GM19372 (cell line): ENCODE results near the gene WWTR1.

Experiments used
- ATAC-seq: cut with Tn5 transposase; IDR thresholded peaks from one replicate; pipeline ENCODE4 v1.9.1; 2021; ENCODE audit warnings: mild to moderate bottlenecking, low read depth, moderate library complexity; ENCODE audit not compliant: unreplicated experiment

WWTR1 gene

GRCh38 chr3:149541091-149541491, 116.7 kb downstream of the WWTR1 start:
- ATAC-seq = no peak

DNA sequence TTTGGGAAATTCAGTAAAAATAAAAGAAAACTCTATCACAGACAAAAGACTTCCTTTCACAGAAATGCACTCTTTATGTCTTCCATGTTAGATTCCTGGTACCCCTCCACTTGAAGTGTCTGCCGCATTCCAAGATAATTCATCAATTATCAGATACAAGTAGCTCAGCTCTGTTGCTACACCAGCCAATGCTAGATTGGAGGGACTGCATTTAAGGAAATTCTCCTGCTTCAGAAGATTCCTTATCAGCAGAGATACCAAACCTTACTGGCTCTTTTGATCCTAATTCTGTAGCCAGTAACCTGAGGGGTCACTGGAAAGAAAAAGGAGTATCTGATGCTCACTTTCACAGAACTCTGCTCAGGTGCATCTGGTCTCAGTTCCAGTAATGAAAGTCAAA, 119.5 kb downstream of the WWTR1 start:
- ATAC-seq = no peak

- no peak for ATAC-seq
Observed at GRCh38 chr3:149536429-149536828, 121.4 kb downstream of the WWTR1 start.

GRCh38 chr3:149535333-149535685, 122.5 kb downstream of the WWTR1 start:
- no peak for ATAC-seq

DNA sequence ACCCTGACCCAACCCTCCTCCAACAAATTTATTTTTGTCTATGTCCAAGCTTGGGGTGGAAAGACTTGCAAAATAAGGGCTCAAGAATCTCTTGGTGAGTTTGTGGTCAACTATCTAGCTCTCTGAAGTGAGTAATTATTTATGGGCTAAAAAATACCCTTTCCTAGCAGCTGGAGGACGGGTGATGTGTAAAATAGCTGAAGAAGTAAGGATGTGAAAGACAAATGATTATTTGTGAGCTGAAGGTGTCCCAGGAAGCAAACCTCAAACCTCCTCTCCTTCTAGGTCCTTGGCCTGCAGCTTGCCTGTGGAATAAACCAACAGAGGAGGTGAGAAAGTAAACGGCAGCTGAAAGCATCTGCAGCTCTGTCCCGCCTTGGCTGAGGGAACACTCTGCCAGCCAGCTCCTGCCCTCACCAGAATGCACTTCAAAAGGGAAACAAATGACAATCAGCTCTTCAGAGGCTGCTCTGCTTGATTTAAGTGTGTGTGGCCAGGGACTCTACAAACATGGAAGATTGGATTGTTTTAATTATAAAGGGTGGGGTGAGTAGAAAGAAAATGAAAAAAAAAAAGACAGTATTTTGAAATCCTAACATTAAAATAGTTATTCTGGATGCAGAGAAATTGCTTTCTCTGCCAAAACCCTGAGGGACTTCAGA, 123.0 kb downstream of the WWTR1 start:
- no peak for ATAC-seq

DNA sequence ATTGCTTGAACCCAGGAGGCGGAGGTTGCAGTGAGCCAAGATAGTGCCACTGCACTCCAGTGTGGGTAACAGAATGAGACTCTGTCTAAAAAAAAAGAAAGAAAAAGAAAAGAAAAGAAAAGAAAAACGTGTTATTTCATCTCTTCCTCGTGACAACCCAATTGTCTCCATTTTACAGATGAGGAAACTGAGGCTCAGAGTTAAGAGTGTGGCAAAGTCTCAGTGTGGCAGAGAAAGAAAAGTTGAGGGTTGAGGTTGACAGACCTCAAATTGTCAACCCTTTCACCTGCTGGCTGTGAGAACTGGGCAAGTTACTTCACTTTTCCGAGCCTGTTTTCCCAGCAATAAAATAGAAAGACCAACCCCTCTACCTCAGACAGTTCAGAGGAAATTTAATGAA, 123.7 kb downstream of the WWTR1 start:
- no peak for ATAC-seq

DNA sequence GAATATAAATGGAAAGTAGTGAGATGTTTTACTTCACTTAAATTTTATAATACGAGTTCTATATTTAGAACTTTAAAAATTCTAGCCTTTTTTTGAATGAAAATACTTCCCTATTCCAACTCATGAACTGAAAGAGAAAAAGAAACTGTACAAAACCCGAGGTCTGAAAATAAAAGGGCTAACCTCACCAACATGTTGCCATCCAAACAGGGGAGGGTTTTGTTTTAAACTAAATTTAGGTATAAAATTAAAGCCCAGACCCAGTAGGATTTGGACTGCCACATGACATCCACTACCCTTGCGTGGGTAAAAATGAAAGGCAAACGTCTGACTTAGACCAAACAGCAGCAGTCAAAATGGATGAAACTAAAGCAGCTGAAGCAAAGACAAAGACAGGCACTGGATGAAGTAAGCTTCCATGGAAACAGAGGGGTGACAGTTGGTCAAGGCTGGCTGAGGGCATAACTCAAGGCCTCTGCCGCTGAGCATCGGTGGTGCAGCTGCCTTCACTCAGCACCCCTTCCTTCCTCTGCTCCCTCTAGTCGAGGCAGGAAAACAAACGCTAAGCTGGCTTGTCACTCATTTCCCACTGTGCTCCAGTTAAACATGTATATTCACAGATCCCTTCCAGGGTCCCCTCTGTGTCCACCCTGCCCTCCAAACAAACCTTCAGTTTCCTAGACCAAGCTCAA, 125.2 kb downstream of the WWTR1 start:
- ATAC-seq = no peak

DNA sequence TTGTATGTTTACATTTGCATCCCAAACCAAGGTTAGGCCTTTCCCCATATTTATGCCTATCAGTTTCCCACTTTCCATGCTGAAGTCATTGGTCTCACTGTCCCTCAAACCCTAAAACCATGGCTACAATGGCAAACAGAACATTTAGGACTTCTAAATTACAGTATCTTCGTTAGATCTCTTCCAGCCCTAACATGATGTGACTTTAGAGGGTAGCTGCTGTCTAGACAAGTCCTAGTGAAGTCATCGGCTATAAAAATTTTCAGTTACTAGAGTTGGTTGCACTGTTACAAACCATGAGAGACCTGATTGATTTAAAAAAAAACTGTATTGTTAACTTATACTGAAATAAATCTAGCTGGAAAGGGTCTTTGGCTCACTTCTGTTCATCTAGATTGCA, 128.7 kb downstream of the WWTR1 start:
- ATAC-seq = no peak

GRCh38 chr3:149528340-149528650, 129.5 kb downstream of the WWTR1 start:
- no peak for ATAC-seq

GRCh38 chr3:149527531-149528339, 130.1 kb downstream of the WWTR1 start:
- no peak for ATAC-seq

DNA sequence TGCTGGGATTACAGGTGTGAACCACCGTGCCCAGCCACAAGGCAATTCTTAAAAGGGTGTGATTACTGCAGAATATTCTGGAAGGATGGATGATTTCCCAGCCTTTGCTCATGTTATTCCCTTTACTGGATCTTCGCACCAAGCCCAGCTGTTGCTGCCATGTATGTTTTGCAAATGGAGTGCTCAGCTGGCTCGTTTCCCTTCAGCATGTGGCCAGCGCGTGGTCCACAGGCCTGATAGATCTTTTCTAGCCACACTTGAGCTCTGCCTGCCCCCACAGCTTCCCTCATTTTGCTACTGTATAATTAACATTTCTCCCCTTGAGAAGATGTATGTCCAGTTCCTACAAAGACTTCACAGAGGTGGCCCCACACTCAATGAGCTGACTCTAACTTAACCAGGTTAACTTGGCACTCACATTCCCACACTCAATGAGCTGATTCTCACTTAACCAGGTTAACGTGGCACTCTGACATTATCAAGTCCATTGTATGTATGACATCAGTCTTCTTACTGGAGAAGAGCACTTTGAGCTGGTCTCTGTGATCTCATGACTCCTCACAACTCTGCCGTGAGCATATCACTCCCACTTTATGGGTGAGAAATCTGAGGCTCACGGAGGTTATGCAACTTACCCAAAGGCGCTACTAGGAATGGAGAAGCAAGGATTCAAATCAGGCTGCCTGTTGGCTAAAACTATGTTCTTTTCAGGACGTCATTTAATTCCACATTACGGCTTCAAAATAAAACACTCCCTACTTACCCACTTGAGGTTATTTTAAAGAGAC, 134.1 kb downstream of the WWTR1 start:
- ATAC-seq = no peak

DNA sequence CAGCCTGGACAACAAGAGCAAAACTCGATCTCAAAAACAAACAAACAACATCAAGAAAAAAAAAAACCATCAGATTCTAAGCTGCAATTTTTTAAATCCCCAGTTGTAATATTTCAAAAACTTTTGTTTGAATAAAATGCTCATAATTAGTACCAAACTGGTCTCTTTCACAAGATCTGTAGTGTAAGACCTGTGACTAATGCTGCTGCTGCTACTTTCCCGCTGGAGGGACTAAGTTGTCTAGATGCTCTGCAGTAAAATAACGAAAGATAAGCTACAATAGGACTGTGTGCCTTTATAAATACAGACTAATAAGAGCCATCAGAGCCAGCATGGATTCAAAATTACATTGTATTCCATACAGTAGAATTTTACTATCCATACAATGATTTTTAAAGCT, 137.9 kb downstream of the WWTR1 start:
- ATAC-seq = no peak

GRCh38 chr3:149516920-149517319, 140.9 kb downstream of the WWTR1 start:
- ATAC-seq = no peak

- no peak for ATAC-seq
Observed at GRCh38 chr3:149515249-149515648, 142.6 kb downstream of the WWTR1 start.

GRCh38 chr3:149514471-149514870, 143.4 kb downstream of the WWTR1 start:
- no peak for ATAC-seq

DNA sequence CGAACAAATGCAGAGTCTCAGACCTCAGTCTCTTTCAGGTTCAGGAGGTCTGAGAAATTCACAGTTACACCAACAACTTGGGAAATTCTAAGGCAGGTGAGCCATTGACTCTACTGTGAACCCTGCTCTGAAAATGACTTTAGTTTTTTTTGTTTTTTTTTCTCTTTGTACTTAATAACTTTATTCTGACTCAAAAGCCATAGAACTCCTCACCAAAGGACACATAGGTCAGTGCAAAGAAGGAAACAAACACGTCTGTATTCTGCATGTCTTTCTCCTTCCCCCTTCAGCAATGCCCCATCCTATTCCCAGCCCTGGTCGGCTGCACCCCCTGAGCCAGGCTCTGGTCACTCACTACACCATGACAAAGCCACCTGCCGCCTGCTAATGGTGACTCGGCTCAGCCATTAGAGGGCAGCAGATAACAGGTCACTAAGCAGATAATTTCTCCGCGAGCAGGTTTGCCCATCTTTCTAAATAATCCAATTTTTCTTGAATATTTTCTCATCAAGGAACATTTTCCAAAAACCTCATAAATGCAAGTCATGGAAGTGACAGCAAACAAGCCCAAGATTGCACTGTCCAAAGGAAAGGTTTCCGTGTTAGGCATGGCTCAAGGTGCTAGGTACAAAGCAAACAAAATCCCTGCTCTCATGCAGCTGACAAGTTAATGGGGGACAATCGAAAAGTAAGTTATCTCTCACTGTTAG, 145.6 kb downstream of the WWTR1 start:
- no peak for ATAC-seq

GRCh38 chr3:149511040-149511626, 146.7 kb downstream of the WWTR1 start:
- ATAC-seq = no peak

DNA sequence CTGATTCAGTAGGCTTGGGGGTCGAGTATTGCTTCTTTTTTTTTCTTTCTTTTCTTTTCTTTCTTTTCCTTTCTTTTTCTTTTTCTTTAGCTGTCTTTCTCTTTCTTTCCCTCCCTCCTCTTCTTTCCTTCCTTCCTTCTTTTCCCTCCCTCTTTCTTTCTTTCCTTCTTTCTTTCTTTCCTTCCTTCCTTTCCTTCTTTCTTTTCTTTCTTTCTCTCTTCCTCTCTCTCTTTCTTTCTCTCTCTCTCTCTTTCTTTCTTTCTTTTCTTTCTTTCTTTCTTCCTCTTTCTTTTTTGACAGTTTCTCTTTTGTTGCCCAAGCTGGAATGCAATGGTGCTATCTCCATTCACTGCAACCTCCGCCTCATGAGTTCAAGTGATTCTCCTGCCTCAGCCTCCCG, 147.3 kb downstream of the WWTR1 start:
- no peak for ATAC-seq

DNA sequence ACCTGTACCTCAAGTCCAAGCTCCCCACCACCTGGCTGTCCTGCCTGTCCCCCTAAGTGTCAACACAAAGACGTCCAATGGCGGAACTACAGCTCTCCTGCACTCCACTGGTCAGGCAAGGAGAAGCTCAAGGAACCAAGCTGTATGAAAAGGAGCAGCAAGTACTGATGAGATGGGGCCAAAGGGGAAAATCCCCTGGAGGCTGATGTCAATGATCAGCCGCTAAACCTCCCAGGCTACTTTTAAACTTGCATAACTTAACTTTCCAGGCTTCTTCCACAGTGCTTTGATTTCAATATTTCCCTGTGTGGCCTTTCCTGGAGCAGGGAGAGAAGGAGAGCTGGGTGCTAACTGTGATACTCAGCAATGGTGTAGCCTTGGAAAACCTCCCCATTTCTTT, 148.3 kb downstream of the WWTR1 start:
- no peak for ATAC-seq
